Ureter (tissue), 1 donor: ENCODE data around the gene CLPTM1. TPM values are rescaled to one million over a fixed set of nuclear protein-coding genes. Genes with fewer than 3 reads are reported as not detected.
"Not testable (repeated sequence)": the region's sequence is repeated elsewhere in the genome, so short reads cannot be mapped to it uniquely, and the experiment has no call there.

ENCODE experiments used
- DNase-seq: peaks from one replicate; pipeline ENCODE4 v3.0.0-alpha.2; 2020; ENCODE audit warnings: low spot score
- total RNA-seq: library from RNA; stranded (reverse); gene quantifications from one replicate; pipeline ENCODE4 v1.2.4, GENCODE V29; 2023
- donor health status: DM: yes; HTN: yes; CAD: no.

Gene CLPTM1
- total RNA-seq, 1 donor from 2014 or later, result 94.1 TPM

GRCh38 chr19:44975444-44975843, 20.3 kb downstream of the CLPTM1 start:
- no peak for DNase-seq

GRCh38 chr19:44984005-44984404, 28.8 kb downstream of the CLPTM1 start:
- no peak for DNase-seq

GRCh38 chr19:44985445-44985844, 30.3 kb downstream of the CLPTM1 start:
- no peak for DNase-seq

GRCh38 chr19:44986389-44986788, 31.2 kb downstream of the CLPTM1 start:
- DNase-seq, result no peak

GRCh38 chr19:44987148-44987675, 32.0 kb downstream of the CLPTM1 start:
- no peak for DNase-seq

- DNase-seq, result no peak
These were observed 33.1 kb downstream of the CLPTM1 start for GRCh38 chr19:44988273-44988672.

- DNase-seq, result peak; percentile 63
These were observed 33.8 kb downstream of the CLPTM1 start for GRCh38 chr19:44988896-44989556.

- DNase-seq, result no peak
These were observed 35.3 kb downstream of the CLPTM1 start for GRCh38 chr19:44990459-44990858.

GRCh38 chr19:44990966-44991365, 35.8 kb downstream of the CLPTM1 start:
- DNase-seq, result no peak

- DNase-seq, result no peak
These were observed 37.4 kb downstream of the CLPTM1 start for GRCh38 chr19:44992336-44993163.

- no peak for DNase-seq
These were observed 38.3 kb downstream of the CLPTM1 start for GRCh38 chr19:44993526-44993925.

- no peak for DNase-seq
These were observed 38.9 kb downstream of the CLPTM1 start for GRCh38 chr19:44993926-44994537.

GRCh38 chr19:44998025-44998424, 42.8 kb downstream of the CLPTM1 start:
- DNase-seq, result no peak

- not testable (repeated sequence) for DNase-seq
These were observed 44.1 kb downstream of the CLPTM1 start for GRCh38 chr19:44999131-44999925.

- DNase-seq, result not testable (repeated sequence)
These were observed 45.5 kb downstream of the CLPTM1 start for GRCh38 chr19:45000665-45001064.

- DNase-seq, result peak; percentile 95
These were observed 46.0 kb downstream of the CLPTM1 start, which contains the start of gene RELB for GRCh38 chr19:45001087-45001739. Gene RELB (plus strand): TSS chr19:45001464. CDS start chr19:45001580, 116 bp downstream.

- DNase-seq, result no peak
These were observed 48.3 kb downstream of the CLPTM1 start for GRCh38 chr19:45003485-45003884.

- no peak for DNase-seq
These were observed 50.6 kb downstream of the CLPTM1 start for GRCh38 chr19:45005787-45006186.

- no peak for DNase-seq
These were observed 53.4 kb downstream of the CLPTM1 start for GRCh38 chr19:45008552-45008951.

GRCh38 chr19:45009625-45010255, 54.6 kb downstream of the CLPTM1 start:
- DNase-seq, result no peak
